ENCODE data around the gene SLFN13. TPM values are rescaled to one million over a fixed set of nuclear protein-coding genes. Genes with fewer than 3 reads are reported as not detected.
"Not testable (repeated sequence)": the region's sequence is repeated elsewhere in the genome, so short reads cannot be mapped to it uniquely, and the experiment has no call there.

Gene SLFN13
- total and polyA plus RNA-seq, 4 donors: 0.53 to 14.2 (median 2.2) TPM

- H3K9ac ChIP-seq (ENCODE audit: low read depth in 1 of 2, low read length in 2 of 2): no peak overlapping the region
Measured at GRCh38 chr17:35460354-35460851, 11.8 kb upstream of the SLFN13 start.

GRCh38 chr17:35454035-35454434 is 5.5 kb upstream of the SLFN13 start:
- H3K27ac ChIP-seq (ENCODE audit: low read depth in 1 of 2, low read length in 2 of 2); DNase-seq (ENCODE audit: low spot score); H3K36me3 ChIP-seq (ENCODE audit: control insufficient read depth in 4 of 4, insufficient read depth in 3 of 4, low read depth in 1 of 4, low read length in 3 of 4); H3K27me3 ChIP-seq (ENCODE audit: control insufficient read depth in 4 of 4, insufficient read depth in 4 of 4, low read length in 3 of 4); H3K4me1 ChIP-seq (ENCODE audit: control insufficient read depth in 4 of 4, insufficient read depth in 4 of 4, low read length in 3 of 4); H3K4me3 ChIP-seq (ENCODE audit: low read depth in 1 of 3, low read length in 3 of 3); H3K9me3 ChIP-seq (ENCODE audit: control insufficient read depth in 4 of 4, low read length in 3 of 4); H3K9ac ChIP-seq (ENCODE audit: low read depth in 1 of 2, low read length in 2 of 2): not testable (repeated sequence)
- WGBS: 78% methylated on average over 5 of the region's 5 CpGs

More at GRCh38 chr17:35460354-35460851, 11.8 kb upstream of the SLFN13 start:
- peak; percentile 40 for DNase-seq (ENCODE audit: low spot score)
- Histone ChIP-seq H3K4me3 (ENCODE audit: low read depth in 1 of 3, low read length in 3 of 3) (peak overlapping the region in 1 of 3 donors; percentile 29), H3K9me3 (ENCODE audit: control insufficient read depth in 4 of 4, low read length in 3 of 4) (no peaks in the 10 kb centered on the region), H3K27me3 (ENCODE audit: control insufficient read depth in 4 of 4, insufficient read depth in 4 of 4, low read length in 3 of 4) (peaks cover 2 to 7% (median 4%) of the 10 kb centered on the region in 4 donors), H3K27ac (ENCODE audit: low read depth in 1 of 2, low read length in 2 of 2) (no peak overlapping the region), H3K36me3 (ENCODE audit: control insufficient read depth in 4 of 4, insufficient read depth in 3 of 4, low read depth in 1 of 4, low read length in 3 of 4) (no peaks in the 10 kb centered on the region), H3K4me1 (ENCODE audit: control insufficient read depth in 4 of 4, insufficient read depth in 4 of 4, low read length in 3 of 4) (peaks cover 0 to 2% (median under 1%) of the 10 kb centered on the region in 4 donors)
- no peak for TF ChIP-seq YY1 (IDR thresholded peaks at IDR 0.05)
- no peak for TF ChIP-seq FOXA2 (IDR thresholded peaks at IDR 0.05)
- no peak for TF ChIP-seq NR2F2 (IDR thresholded peaks at IDR 0.05)
- TF ChIP-seq ATF3 (IDR thresholded peaks at IDR 0.05): no peak
- no peak for TF ChIP-seq EGR1 (IDR thresholded peaks at IDR 0.05; ENCODE audit: low read depth in 2 of 2)
- TF ChIP-seq HNF4A (conservative IDR thresholded peaks at IDR 0.05): no peak
- TF ChIP-seq GABPA (IDR thresholded peaks at IDR 0.05 in 1 of 2, conservative IDR thresholded peaks at IDR 0.05 in 1 of 2): no peak
- TF ChIP-seq JUND (IDR thresholded peaks at IDR 0.05): no peak
- no peak for TF ChIP-seq FOXA1 (IDR thresholded peaks at IDR 0.05)
- TF ChIP-seq CTCF (IDR thresholded peaks at IDR 0.05; ENCODE audit: low read depth, low read length, missing input control): no peak
- TF ChIP-seq HNF4G (IDR thresholded peaks at IDR 0.05): no peak
- no peak for TF ChIP-seq RAD21 (IDR thresholded peaks at IDR 0.05)
- no peak for TF ChIP-seq ZBTB33 (IDR thresholded peaks at IDR 0.05)
- TF ChIP-seq MAX (IDR thresholded peaks at IDR 0.05): no peak
- no peak for TF ChIP-seq RXRA (IDR thresholded peaks at IDR 0.05)
- no peak for TF ChIP-seq TAF1 (conservative IDR thresholded peaks at IDR 0.05)
- TF ChIP-seq SP1 (IDR thresholded peaks at IDR 0.05): no peak
- 10% methylated on average over 44 of the region's 44 CpGs for WGBS

Measured in liver (tissue), 9 donors.